ENCODE measurements around the gene IRF8. TPM values are rescaled to one million over a fixed set of nuclear protein-coding genes. Genes with fewer than 3 reads are reported as not detected.
"Not testable (repeated sequence)": the region's sequence is repeated elsewhere in the genome, so short reads cannot be mapped to it uniquely, and the experiment has no call there.

IRF8 gene
- total RNA-seq, 1 experiment from 2014 or later = 0.21 TPM

DNA sequence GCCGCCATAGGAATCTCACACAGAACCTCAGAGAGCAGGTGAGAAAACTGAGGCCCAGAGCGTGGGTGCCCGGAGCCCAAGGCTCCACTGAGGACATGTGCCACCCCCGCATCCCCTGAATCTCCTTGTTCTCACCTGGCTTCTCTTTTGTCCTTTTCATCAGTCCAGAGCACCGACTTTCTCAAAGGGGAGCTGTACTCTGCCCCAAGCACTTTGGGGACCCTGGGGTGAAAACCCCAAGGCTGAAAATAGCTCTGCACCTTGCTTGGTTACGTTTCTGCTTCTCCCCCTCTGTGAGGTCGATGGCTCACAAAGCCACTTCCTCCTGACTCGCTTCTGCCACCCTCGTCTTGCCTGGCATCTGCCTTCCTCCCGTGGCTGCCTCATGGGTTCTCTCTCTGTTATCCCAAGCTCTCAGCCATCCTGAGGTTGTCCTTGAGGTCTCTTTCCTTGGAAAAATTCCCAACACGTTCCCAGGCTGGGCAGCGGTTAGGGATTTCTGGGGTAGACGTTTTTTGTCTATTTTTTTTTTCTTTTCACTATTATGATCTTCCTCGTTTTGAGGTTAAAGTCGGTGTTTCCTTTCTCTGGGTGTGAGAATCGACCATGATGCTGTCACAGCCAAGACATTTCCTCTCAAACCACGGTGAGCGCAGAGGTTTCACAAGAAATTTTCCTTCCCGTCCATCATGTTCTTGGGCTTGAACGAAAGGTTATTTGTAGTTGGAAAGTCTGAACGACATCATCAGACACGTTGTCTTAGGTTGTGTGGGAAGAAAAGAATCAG lies 37.2 kb downstream of the IRF8 start:
- Histone ChIP-seq H3K4me3 (ENCODE audit: insufficient read depth, low read depth, low read length) (no peak overlapping the region), H3K27me3 (ENCODE audit: control insufficient read depth, insufficient read depth, low read length) (no peaks in the 10 kb centered on the region)

DNA sequence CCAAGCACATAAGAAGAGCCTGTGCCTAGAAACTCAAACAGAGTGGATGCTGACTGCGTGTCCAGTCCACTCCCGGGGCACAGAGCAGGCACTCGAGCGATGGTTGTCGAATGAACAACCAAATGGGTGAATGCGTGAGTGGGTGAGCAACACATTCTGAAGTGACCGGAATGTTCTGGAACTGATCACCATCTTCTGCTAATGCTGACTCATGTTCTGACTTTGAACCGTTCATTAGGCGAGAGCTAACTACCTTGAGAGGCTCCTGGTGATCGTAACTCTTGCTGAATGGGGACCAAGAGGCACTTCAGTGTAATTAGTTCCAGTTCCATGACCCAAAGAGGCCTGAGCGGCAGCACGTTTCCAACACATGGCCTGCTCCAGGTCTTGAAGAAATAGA lies 37.9 kb downstream of the IRF8 start:
- no peaks in the 10 kb centered on the region for H3K27me3 ChIP-seq (ENCODE audit: control insufficient read depth, insufficient read depth, low read length)
- DNase-seq = no peak
- no peak overlapping the region for H3K4me3 ChIP-seq (ENCODE audit: insufficient read depth, low read depth, low read length)
- H3K36me3 ChIP-seq (replicated peaks; ENCODE audit: control insufficient read depth, insufficient read depth, low read length) = no peaks in the 10 kb centered on the region

More for the DNA sequence above, 37.2 kb downstream of the IRF8 start:
- H3K36me3 ChIP-seq (replicated peaks; ENCODE audit: control insufficient read depth, insufficient read depth, low read length) = no peaks in the 10 kb centered on the region
- no peak for DNase-seq

DNA sequence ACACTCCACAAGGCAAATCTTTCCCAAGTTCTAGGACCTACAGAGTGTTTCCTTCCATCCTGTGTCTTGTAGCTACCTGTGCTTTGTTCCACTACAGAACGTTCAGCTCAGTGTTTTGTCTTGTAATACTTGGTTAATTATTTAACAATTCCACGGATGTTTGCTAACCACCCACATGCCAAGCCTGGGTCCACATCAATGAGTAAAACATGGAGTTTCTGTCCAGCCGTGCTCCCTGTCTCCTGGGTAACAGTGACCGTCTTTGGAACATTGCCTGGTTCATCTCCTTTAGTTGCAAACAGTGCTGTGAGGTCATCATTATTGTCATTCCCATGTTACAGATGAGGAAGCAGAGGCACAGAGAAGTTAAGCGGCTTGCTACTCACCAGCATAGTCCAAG lies 41.3 kb downstream of the IRF8 start:
- H3K4me3 ChIP-seq (ENCODE audit: insufficient read depth, low read depth, low read length) = no peak overlapping the region
- DNase-seq = no peak
- H3K36me3 ChIP-seq (replicated peaks; ENCODE audit: control insufficient read depth, insufficient read depth, low read length) = no peaks in the 10 kb centered on the region
- no peaks in the 10 kb centered on the region for H3K27me3 ChIP-seq (ENCODE audit: control insufficient read depth, insufficient read depth, low read length)

DNA sequence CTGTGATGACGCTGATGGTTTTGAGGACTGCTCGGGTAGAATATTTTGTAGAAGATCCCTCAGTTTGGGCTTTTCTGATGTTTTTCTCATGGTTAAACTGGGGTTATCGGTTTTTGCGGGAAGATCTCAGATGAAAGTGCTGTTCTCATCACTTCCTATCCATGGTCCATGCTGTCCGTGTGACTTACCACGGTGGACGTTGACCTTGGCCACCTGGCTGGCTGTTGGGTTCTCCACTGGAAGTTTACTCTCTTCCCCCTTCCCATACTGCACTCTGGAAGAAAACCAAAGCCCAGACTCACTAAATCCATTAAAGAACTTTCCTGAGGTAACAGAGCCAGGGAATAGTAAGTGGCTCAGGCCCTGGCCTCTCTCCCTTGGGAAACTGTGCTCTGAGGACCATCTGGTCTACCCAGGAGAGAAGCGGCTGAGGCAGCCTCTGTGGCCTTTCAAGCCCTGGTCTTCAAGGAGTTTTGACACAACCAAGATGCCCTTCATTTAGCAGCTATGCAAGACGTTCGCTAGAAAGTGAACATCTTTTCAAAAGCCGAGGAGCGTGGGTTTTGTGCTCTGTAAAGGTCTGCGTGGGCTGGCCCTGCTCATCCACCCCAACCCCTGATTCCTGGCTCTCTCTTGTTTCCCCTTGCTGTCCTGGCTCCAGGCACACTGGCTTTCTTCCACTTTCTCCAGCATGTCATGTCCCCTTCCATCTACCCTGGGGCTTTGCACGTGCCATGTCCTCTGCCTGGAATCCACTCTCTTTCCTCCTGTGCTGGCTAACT lies 43.1 kb downstream of the IRF8 start:
- Histone ChIP-seq H3K27me3 (ENCODE audit: control insufficient read depth, insufficient read depth, low read length) (no peaks in the 10 kb centered on the region), H3K36me3 (replicated peaks; ENCODE audit: control insufficient read depth, insufficient read depth, low read length) (no peaks in the 10 kb centered on the region), H3K4me3 (ENCODE audit: insufficient read depth, low read depth, low read length) (no peak overlapping the region)
- DNase-seq = no peak

DNA sequence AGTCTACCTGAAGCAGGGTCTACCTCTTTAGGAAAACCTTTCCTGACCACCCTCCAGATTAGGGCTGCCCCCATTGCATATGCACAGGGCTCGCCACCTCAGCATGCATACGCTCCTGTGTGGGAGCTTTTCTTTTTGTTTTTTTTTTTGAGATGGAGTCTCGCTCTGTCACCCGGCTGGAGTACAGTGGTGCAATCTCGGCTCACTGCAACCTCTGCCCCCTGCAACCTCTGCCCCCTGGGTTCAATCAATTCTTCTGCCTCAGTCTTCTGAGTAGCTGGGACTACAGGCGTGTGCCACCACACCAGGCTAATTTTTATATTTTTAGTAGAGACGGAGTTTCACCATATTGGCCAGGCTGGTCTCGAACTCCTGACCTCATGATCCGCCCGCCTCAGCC lies 43.7 kb downstream of the IRF8 start:
- not testable (repeated sequence) for H3K36me3 ChIP-seq (replicated peaks; ENCODE audit: control insufficient read depth, insufficient read depth, low read length); H3K4me3 ChIP-seq (ENCODE audit: insufficient read depth, low read depth, low read length); H3K27me3 ChIP-seq (ENCODE audit: control insufficient read depth, insufficient read depth, low read length); DNase-seq

DNA sequence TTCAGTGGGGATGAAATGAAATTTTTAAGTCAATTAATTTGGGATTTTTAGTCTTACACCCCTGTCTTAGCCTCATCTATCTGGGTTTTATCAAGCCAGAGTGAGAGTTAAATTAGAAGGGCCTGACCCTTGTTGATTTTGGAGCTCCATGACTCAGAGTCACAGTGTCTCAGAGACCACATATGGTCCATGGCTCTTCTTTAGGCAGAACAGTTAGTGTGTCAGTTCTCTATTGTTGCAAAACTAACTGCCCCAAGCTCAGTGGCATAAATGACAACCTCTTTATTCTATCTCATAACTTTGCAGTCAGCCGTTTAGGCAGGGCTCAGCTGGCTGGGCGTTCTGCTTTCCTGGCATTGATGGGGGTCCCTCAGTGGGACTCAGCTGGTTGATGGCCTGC lies 44.7 kb downstream of the IRF8 start:
- DNase-seq = no peak
- H3K27me3 ChIP-seq (ENCODE audit: control insufficient read depth, insufficient read depth, low read length) = no peaks in the 10 kb centered on the region
- no peaks in the 10 kb centered on the region for H3K36me3 ChIP-seq (replicated peaks; ENCODE audit: control insufficient read depth, insufficient read depth, low read length)
- no peak overlapping the region for H3K4me3 ChIP-seq (ENCODE audit: insufficient read depth, low read depth, low read length)

DNA sequence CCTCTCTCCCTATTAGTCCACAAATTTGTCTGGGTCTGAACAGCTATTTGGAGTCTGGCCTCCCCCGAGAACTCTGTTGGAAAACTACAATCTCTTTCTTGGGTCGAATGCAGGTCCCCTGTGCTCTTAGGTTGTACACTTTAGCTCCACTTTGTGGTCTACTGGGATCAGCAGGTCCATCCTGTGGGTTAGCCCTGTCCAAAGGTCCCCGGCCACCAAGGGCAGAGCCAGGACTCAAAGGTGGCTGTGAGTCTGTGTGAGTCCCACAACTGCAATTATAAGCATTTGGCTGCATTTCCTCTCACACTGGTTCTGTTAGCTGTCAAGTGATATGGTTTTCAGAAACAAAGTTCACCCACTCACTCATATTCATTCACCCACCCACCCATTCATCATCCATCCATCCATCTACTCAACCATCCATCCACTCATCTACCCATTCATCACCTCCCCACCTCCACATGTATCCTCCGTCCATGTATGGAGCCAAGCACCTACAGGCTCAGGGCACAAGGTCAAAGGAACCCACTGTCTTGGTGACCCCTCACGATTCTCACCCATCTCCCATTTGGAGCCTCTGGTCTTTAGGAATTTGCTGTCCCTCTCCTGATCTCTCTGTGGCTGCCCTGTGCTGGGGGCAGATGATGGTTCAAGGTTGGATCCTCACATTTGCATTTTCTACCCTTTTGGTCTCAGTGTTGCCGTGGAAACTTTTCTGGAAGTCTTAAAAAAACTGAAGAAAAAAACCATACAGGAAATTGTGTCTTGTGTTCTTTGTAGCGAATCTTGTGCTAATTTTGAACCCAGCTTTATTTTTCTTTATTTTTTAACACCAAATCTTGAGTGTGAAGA lies 45.8 kb downstream of the IRF8 start:
- Histone ChIP-seq H3K4me3 (ENCODE audit: insufficient read depth, low read depth, low read length) (no peak overlapping the region), H3K36me3 (replicated peaks; ENCODE audit: control insufficient read depth, insufficient read depth, low read length) (no peaks in the 10 kb centered on the region), H3K27me3 (ENCODE audit: control insufficient read depth, insufficient read depth, low read length) (no peaks in the 10 kb centered on the region)
- DNase-seq = no peak

DNA sequence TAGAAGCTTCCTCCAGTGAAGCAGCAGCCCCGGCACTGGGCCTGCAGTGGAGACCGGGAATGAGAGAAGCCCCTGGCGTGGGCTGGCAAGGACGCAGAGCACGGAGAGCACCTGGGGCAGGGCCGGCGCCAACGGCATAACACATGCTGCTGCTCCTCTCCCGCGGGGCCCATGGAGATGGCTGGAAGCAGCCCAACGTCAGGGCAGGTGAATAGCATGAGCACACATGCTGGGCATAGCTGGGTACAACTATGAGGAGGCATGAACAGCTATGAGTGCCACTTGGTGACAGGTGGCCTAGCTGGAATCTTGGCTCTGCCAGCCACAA lies 46.4 kb downstream of the IRF8 start:
- no peak overlapping the region for H3K4me3 ChIP-seq (ENCODE audit: insufficient read depth, low read depth, low read length)
- DNase-seq = no peak
- H3K27me3 ChIP-seq (ENCODE audit: control insufficient read depth, insufficient read depth, low read length) = no peaks in the 10 kb centered on the region
- no peaks in the 10 kb centered on the region for H3K36me3 ChIP-seq (replicated peaks; ENCODE audit: control insufficient read depth, insufficient read depth, low read length)

DNA sequence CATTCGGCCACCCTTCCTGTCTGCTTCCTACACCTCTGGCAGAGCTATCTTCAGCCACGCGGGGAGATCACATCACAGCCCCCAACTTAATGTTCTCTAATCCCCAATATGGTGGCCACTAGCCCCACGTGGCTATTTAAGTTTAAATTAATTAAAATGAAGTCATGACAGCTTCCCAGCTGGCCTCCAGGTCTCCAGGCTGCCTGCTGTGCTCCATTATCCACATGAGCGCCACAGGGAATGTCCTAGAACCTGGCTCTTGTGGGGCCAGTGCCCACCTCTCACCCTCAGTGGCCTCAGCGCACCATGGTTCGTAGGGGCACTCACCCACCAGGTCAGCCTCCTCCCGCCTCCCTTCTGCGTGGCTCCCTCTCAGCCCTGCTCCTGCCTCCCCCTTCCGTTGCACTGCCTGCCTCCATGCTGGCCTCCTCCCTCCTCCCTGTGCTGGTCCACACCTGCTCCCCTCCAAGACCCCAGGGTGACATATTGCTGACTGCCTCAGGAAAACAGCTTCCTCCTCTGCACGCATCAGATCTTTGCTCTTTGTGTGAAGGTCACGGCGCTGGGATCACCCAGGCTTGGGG lies 47.7 kb downstream of the IRF8 start:
- no peak for DNase-seq
- H3K4me3 ChIP-seq (ENCODE audit: insufficient read depth, low read depth, low read length) = no peak overlapping the region
- no peaks in the 10 kb centered on the region for H3K27me3 ChIP-seq (ENCODE audit: control insufficient read depth, insufficient read depth, low read length)
- no peaks in the 10 kb centered on the region for H3K36me3 ChIP-seq (replicated peaks; ENCODE audit: control insufficient read depth, insufficient read depth, low read length)

DNA sequence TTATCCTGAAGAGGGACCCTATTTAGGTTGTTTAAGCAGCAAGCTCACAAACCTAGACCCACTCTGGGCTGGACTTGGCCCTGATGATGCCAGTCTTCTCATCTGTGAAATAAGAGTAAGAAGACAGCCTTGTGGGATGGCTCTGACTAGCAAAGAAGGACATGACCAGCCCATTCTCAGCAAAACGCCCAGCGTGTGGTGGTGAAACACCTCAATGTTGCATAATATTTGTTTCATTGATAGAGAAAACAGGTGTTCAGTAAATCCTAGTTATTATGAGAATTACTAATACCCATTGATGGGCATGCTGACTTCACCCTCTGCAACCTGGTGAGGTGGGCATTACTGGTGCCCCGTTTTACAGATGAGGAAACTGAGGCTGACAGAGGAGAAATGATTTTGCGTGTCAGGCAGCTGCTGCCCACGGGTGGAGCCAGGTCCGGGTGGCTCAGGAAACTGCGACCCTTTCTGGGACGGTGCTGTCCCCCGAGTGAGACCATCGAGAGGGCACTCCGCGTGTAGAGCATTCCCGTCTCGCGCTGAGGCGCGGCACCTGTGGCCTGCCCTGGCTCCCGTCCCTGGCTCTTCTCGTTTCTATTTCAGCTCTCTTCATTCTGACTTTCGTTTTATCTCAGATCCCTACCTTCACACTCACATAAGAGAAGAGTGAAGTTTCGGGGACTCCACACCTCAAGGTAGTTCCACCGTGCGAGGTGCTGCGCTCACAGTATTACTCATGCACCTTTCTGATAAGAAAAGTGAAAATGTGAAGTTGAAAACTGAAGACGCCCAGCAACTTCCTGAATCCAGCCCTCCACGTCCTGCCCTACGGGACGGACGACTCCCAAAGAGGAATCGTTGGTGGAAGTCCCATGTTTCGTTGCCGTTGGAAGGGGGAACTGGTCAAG lies 48.5 kb downstream of the IRF8 start:
- no peak for DNase-seq
- no peaks in the 10 kb centered on the region for H3K36me3 ChIP-seq (replicated peaks; ENCODE audit: control insufficient read depth, insufficient read depth, low read length)
- no peak overlapping the region for H3K4me3 ChIP-seq (ENCODE audit: insufficient read depth, low read depth, low read length)
- H3K27me3 ChIP-seq (ENCODE audit: control insufficient read depth, insufficient read depth, low read length) = no peaks in the 10 kb centered on the region

DNA sequence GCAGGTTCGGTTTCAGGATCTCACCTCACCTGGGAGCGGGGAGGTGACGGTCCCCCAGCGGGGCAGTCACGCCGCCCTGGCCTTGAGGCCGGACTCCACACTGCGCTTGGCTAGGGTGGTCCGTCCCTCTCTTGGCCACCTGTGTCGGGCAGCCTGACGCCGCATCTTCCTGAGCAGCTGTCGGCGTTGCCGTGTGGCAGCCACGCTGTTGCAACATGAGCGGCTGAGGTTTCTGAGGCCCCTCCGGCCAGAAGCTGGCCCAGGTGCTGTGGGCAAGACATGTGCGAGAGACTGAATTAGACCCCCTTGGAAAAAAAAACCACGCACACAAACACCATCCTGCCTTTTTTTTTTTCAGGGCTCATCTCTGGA lies 49.2 kb downstream of the IRF8 start:
- no peaks in the 10 kb centered on the region for H3K36me3 ChIP-seq (replicated peaks; ENCODE audit: control insufficient read depth, insufficient read depth, low read length)
- DNase-seq = no peak

DNA sequence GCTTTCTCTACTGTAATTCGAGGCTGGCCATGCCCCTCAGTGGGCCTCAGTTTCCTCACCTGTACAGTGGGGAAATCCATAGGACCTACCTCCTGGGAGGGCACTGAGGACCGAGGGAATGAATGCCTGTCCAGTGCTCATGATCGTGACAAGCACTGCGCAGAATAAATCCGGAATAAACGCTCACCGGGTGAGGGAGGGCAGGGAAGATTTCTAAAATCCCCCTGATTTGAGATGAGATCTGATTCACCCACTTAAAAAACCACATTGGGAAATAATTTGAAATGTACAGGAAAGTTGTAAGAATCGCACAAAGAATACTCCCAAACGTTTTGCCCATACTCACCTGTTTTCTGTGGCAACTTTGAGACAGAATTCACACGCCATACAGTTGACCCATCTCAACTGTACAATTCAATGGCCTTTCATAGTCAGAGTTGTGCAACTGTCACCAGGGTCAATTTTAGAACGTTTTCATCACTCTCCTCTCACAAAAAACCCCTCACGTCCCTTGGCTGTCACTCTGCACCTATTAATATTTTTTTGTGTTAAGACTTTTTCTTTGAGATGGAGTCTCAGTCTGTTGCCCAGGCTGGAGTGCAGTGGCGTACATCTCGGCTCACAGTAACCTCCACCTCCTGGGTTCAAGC lies 49.8 kb downstream of the IRF8 start:
- DNase-seq = no peak
- H3K27me3 ChIP-seq (ENCODE audit: control insufficient read depth, insufficient read depth, low read length) = no peaks in the 10 kb centered on the region
- no peaks in the 10 kb centered on the region for H3K36me3 ChIP-seq (replicated peaks; ENCODE audit: control insufficient read depth, insufficient read depth, low read length)
- no peak overlapping the region for H3K4me3 ChIP-seq (ENCODE audit: insufficient read depth, low read depth, low read length)

More for the DNA sequence above, 49.2 kb downstream of the IRF8 start:
- Histone ChIP-seq H3K27me3 (ENCODE audit: control insufficient read depth, insufficient read depth, low read length) (no peaks in the 10 kb centered on the region), H3K4me3 (ENCODE audit: insufficient read depth, low read depth, low read length) (no peak overlapping the region)

DNA sequence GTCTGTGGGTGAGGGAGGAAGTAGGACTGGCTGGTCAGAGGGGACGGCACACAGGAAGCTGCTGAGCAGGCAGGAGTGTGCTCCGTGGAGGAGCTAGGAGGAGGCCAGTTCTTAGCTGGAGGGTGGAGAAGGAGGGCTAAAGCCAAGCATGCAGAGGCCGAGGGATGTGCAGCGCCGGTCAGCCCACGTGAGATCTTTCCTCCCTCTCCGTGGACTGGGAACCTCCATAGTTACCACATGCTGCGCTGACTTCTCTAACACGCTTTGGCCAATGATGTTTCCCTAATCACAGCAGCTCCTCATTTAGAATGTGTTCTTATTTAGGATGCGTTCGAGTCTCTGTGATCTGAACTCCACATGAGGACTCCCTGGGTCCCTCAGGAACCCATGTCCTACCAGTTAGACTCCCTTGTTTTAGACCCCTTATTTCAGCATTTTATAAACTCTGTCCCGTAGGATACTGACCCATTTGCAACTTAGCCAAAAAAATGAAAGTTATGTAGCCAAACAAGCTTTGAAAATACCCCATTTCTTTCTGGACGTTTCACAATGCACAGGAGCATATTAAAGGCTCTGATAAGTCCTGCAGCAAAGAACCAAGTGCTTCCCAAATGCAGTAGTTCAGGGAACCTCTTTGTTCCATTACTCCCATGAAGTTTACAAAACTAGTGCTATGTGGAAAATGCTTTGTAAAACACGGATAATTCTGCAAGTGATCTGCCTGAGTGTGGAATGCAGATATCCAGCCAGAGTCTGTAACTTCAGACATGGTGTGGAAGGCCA lies 51.4 kb downstream of the IRF8 start:
- no peak overlapping the region for H3K4me3 ChIP-seq (ENCODE audit: insufficient read depth, low read depth, low read length)
- H3K36me3 ChIP-seq (replicated peaks; ENCODE audit: control insufficient read depth, insufficient read depth, low read length) = no peaks in the 10 kb centered on the region
- DNase-seq = no peak
- H3K27me3 ChIP-seq (ENCODE audit: control insufficient read depth, insufficient read depth, low read length) = no peaks in the 10 kb centered on the region
